GM12878 (cell line): ENCODE data around the gene SHC1. TPM values are rescaled to one million over a fixed set of nuclear protein-coding genes. Genes with fewer than 3 reads are reported as not detected.
A peak's percentile ranks its signal among the peaks of the same experiment; 100 is the strongest.

Experiments
- CHD1 ChIP-seq: IDR thresholded peaks from 2 replicates; pipeline ENCODE4 v1.6.1; 2012; ENCODE audit warnings: low read depth, low read length, improper control_type of control experiment
- CHD2 ChIP-seq: IDR thresholded peaks from 2 replicates; pipeline ENCODE4 v1.6.1; 2011; ENCODE audit warnings: low read depth, low read length, improper control_type of control experiment, borderline replicate concordance
- NFYB ChIP-seq: IDR thresholded peaks from 2 replicates; pipeline ENCODE4 v1.6.1; 2011; ENCODE audit warnings: low read depth, mild to moderate bottlenecking, low read length, improper control_type of control experiment, moderate library complexity; ENCODE audit not compliant: insufficient read depth
- NR2C2 ChIP-seq: IDR thresholded peaks from 2 replicates; pipeline ENCODE4 v1.6.1; 2011; ENCODE audit warnings: borderline replicate concordance, low read depth; ENCODE audit not compliant: control insufficient read depth, insufficient read length
- POLR2A ChIP-seq: IDR thresholded peaks from 2 replicates; pipeline ENCODE4 v1.6.1; 2011; ENCODE audit warnings: low read depth, mild to moderate bottlenecking, low read length
- POU2F2 ChIP-seq: IDR thresholded peaks from 3 replicates; pipeline ENCODE4 v1.6.1; 2011; ENCODE audit warnings: low read depth, mild to moderate bottlenecking, low read length, borderline replicate concordance
- RAD51 ChIP-seq: fragments of 450-650 bp; IDR thresholded peaks from 2 replicates; pipeline ENCODE4 v1.6.1; 2016; ENCODE audit warnings: moderate library complexity, mild to moderate bottlenecking, inconsistent platforms
- RBBP5 ChIP-seq: fragments of 200-600 bp; sonication (generic); conservative IDR thresholded peaks from 2 replicates; pipeline ENCODE4 v1.6.1; 2016
- SP1 ChIP-seq: IDR thresholded peaks from one replicate; pipeline ENCODE4 v1.6.1; 2011; ENCODE audit warnings: low read depth, low read length
- SPI1 ChIP-seq: IDR thresholded peaks from 2 replicates; pipeline ENCODE4 v1.6.1; 2011; ENCODE audit warnings: low read depth, mild to moderate bottlenecking, low read length, moderate library complexity, borderline replicate concordance; ENCODE audit not compliant: insufficient read depth
- ZSCAN29 ChIP-seq: fragments of 450-650 bp; IDR thresholded peaks from 2 replicates; pipeline ENCODE4 v1.6.1; 2017; ENCODE audit warnings: mild to moderate bottlenecking, moderate library complexity
- polyA plus RNA-seq, 11 experiments: library from polyadenylated mRNA; depleted of rRNA in 4 of 11; unstranded in 6 of 11; stranded (reverse) in 5 of 11; fragments of >200 nt; fragmentation: Nextera tagmentation in 4 of 11; fragmentation: Illumina TruSeq in 1 of 11; extraction: Ambion mirVana in 4 of 11; extraction: Trizol in 1 of 11; gene quantifications; 1 replicate in 1 of 11; 2 replicates in 10 of 11; pipeline versions ENCODE4 v1.2.1 to v1.2.3, GENCODE V29; 2011 to 2016; ENCODE audit warnings: inconsistent platforms in 2 of 11, missing spikeins in 2 of 11, low read depth in 1 of 11
- total RNA-seq, 4 experiments: library from RNA; depleted of rRNA in 3 of 4; stranded (reverse); fragments of >200 nt in 3 of 4; fragmentation: Illumina TruSeq in 1 of 4; extraction: Trizol in 1 of 4; gene quantifications; 2 replicates each; pipeline versions ENCODE4 v1.2.1 to v1.2.3, GENCODE V29; 2013 to 2021
- TF ChIP-seq, protein P1 (sequence below): fragments of 450-650 bp; IDR thresholded peaks from 2 replicates; pipeline ENCODE4 v1.6.1; 2017; ENCODE audit warnings: mild to moderate bottlenecking, low read depth, inconsistent platforms; ENCODE audit not compliant: poor library complexity, severe bottlenecking
- TF ChIP-seq, protein P2 (sequence below): IDR thresholded peaks from 2 replicates; pipeline ENCODE4 v1.6.1; 2012; ENCODE audit warnings: low read depth, low read length, improper control_type of control experiment
- TF ChIP-seq, protein P3 (sequence below): IDR thresholded peaks from 2 replicates; pipeline ENCODE4 v1.6.1; 2011; ENCODE audit warnings: borderline replicate concordance, low read depth, mild to moderate bottlenecking, moderate library complexity, mixed read lengths, low read length; ENCODE audit not compliant: insufficient read depth; ENCODE audit errors: extremely low read length
- TF ChIP-seq, protein P4 (sequence below), 3 experiments: IDR thresholded peaks in 2 of 3; conservative IDR thresholded peaks in 1 of 3; 2 replicates each; pipeline ENCODE4 v1.5.1; 2011; ENCODE audit warnings: low read depth in 3 of 3, low read length in 3 of 3, mild to moderate bottlenecking in 3 of 3, control low read depth in 2 of 3, moderate library complexity in 2 of 3, inconsistent platforms in 1 of 3, mixed read lengths in 1 of 3; ENCODE audit not compliant: control insufficient read depth in 2 of 3, insufficient read depth in 1 of 3; ENCODE audit errors: extremely low read depth in 1 of 3

SHC1 gene
- total and polyA plus RNA-seq, 10 of the 15 experiments (the other 5 are each of a cell fraction or from before 2014, with no cell fraction given) = 2.6 to 49.3 (median 25.2) TPM

DNA sequence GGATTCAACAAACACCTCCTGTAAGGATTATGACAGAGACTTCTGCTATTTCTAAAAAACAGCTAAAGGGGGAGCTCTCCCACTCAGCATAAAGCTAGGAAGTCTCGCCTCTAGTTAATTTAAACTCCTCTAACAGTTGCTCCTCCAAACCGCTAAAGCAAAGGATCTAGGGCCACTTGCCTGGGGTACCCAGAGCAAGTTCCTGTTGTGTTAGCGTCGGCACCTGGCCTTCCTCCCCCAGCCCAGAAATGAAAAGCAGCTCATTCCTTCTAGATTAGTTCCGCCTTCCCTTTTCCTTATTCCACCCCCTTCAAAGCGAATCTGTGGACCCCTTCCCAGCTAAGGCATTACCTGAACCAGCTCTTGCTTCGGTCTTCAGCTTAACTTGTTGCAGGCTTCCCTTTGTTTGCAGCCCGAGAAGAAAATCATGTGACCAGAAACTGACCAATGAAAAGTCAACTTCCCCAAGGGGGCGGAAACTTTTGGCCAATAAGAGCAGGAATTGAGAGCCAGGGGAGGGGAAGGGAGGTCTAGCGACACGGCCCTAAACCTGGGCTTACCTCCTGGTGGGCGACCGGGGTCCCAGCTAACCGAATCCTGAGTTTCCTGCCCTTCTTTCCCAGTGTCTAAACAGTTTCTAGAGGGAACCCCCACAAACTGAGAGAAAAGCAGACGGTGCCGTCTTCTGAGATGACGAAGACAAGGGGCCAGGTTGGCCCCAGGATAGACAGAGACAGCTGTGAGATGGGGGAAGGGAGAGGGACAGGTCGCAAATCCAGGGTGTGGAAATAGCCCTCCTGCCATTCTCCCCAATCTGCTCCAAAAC, 14.6 kb downstream of the SHC1 start, which contains the start of gene PBXIP1 (continued):
- peak; percentile 93 for TF ChIP-seq RAD51
- peak; percentile 65; the same call in 1 of the 2 replicates for TF ChIP-seq CHD2
- no peak for TF ChIP-seq POU2F2
- peak; percentile 75 for TF ChIP-seq NFYB
- no peak for TF ChIP-seq NR2C2
- TF ChIP-seq CHD1 = 0 out of 2 replicates have a peak, but pooled peaks have one; percentile 59
- TF ChIP-seq POLR2A = peak; percentile 68
- TF ChIP-seq RBBP5 = no peak
- TF ChIP-seq, protein P1, sequence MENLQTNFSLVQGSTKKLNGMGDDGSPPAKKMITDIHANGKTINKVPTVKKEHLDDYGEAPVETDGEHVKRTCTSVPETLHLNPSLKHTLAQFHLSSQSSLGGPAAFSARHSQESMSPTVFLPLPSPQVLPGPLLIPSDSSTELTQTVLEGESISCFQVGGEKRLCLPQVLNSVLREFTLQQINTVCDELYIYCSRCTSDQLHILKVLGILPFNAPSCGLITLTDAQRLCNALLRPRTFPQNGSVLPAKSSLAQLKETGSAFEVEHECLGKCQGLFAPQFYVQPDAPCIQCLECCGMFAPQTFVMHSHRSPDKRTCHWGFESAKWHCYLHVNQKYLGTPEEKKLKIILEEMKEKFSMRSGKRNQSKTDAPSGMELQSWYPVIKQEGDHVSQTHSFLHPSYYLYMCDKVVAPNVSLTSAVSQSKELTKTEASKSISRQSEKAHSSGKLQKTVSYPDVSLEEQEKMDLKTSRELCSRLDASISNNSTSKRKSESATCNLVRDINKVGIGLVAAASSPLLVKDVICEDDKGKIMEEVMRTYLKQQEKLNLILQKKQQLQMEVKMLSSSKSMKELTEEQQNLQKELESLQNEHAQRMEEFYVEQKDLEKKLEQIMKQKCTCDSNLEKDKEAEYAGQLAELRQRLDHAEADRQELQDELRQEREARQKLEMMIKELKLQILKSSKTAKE = peak; percentile 9
- TF ChIP-seq, protein P2, sequence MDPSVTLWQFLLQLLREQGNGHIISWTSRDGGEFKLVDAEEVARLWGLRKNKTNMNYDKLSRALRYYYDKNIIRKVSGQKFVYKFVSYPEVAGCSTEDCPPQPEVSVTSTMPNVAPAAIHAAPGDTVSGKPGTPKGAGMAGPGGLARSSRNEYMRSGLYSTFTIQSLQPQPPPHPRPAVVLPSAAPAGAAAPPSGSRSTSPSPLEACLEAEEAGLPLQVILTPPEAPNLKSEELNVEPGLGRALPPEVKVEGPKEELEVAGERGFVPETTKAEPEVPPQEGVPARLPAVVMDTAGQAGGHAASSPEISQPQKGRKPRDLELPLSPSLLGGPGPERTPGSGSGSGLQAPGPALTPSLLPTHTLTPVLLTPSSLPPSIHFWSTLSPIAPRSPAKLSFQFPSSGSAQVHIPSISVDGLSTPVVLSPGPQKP = 0 out of 2 replicates have a peak, but pooled peaks have one; percentile 2
- TF ChIP-seq, protein P3, sequence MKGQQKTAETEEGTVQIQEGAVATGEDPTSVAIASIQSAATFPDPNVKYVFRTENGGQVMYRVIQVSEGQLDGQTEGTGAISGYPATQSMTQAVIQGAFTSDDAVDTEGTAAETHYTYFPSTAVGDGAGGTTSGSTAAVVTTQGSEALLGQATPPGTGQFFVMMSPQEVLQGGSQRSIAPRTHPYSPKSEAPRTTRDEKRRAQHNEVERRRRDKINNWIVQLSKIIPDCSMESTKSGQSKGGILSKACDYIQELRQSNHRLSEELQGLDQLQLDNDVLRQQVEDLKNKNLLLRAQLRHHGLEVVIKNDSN = peak; percentile 39
- 0 out of 2 replicates have a peak, but pooled peaks have one; percentile 19 for TF ChIP-seq SPI1
- TF ChIP-seq, protein P4, sequence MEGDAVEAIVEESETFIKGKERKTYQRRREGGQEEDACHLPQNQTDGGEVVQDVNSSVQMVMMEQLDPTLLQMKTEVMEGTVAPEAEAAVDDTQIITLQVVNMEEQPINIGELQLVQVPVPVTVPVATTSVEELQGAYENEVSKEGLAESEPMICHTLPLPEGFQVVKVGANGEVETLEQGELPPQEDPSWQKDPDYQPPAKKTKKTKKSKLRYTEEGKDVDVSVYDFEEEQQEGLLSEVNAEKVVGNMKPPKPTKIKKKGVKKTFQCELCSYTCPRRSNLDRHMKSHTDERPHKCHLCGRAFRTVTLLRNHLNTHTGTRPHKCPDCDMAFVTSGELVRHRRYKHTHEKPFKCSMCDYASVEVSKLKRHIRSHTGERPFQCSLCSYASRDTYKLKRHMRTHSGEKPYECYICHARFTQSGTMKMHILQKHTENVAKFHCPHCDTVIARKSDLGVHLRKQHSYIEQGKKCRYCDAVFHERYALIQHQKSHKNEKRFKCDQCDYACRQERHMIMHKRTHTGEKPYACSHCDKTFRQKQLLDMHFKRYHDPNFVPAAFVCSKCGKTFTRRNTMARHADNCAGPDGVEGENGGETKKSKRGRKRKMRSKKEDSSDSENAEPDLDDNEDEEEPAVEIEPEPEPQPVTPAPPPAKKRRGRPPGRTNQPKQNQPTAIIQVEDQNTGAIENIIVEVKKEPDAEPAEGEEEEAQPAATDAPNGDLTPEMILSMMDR (IDR thresholded peaks at IDR 0.05 in 2 of 3, conservative IDR thresholded peaks at IDR 0.05 in 1 of 3; ENCODE audit: control insufficient read depth in 2 of 3, extremely low read depth in 1 of 3, insufficient read depth in 1 of 3, low read depth in 3 of 3, low read length in 3 of 3) = peak; percentile 9 to 40 (median 22); a peak in 4 of 6 replicates
- TF ChIP-seq ZSCAN29 = no peak
- TF ChIP-seq SP1 = peak; percentile 70
- TF ChIP-seq, all 136 proteins: peak for 21
